T-cell (primary cell): ENCODE data around the gene IL17RA. TPM values are rescaled to one million over a fixed set of nuclear protein-coding genes. Genes with fewer than 3 reads are reported as not detected.

Experiments used
- ATAC-seq, 4 experiments: fragments of 200-7000 bp in 3 of 4; fragments of 150-1000 bp in 1 of 4; cut with Tn5 transposase; replicated peaks in 1 of 4; 1 replicate in 3 of 4; 2 replicates in 1 of 4; pipeline ENCODE4 v1.10.0; 2021; ENCODE audit warnings: moderate library complexity in 3 of 4, mild to moderate bottlenecking in 2 of 4, moderate number of reproducible peaks in 1 of 4
- CTCF ChIA-PET, 2 donors: fragments of 300-600 bp; sonication (Branson Sonifier 250); formaldehyde crosslinking; loops; one replicate each; lab custom pipeline; 2022; ENCODE audit warnings: antibody characterized with exemption in 2 of 2; lab: Charles Lee
- POLR2A ChIA-PET, 2 donors: fragments of 300-600 bp; sonication (Branson Sonifier 250); formaldehyde crosslinking; loops; one replicate each; lab custom pipeline; 2022; ENCODE audit warnings: antibody characterized with exemption in 2 of 2; lab: Charles Lee
- DNase-seq, 35 experiments: peaks; one replicate each; pipeline versions ENCODE4 v3.0.0 to v3.0.0-alpha.2; 2013 to 2023
- H3K27ac ChIP-seq: one replicate; pipeline ENCODE4 v1.5.1; 2013; ENCODE audit warnings: low read length
- H3K27me3 ChIP-seq, 2 experiments: replicated peaks in 1 of 2; 1 replicate in 1 of 2; 2 replicates in 1 of 2; pipeline versions ENCODE4 v1.6.1 to v1.7.0; 2013; ENCODE audit warnings: low read length in 1 of 2, mixed read lengths in 1 of 2; ENCODE audit not compliant: control insufficient read depth in 2 of 2, insufficient read depth in 2 of 2; ENCODE audit errors: extremely low read depth in 1 of 2
- H3K36me3 ChIP-seq, 2 donors: 1 replicate in 1 of 2; 2 replicates in 1 of 2; pipeline versions ENCODE4 v1.6.1 to v1.7.0; 2013; ENCODE audit warnings: low read length in 1 of 2; ENCODE audit not compliant: control insufficient read depth in 2 of 2, insufficient read depth in 1 of 2; ENCODE audit errors: extremely low read depth in 1 of 2
- H3K4me1 ChIP-seq, 2 experiments: 1 replicate in 1 of 2; 2 replicates in 1 of 2; pipeline versions ENCODE4 v1.6.1 to v1.7.0; 2013; ENCODE audit warnings: low read length in 2 of 2, mixed read lengths in 1 of 2; ENCODE audit not compliant: insufficient read depth in 2 of 2, control insufficient read depth in 1 of 2; ENCODE audit errors: extremely low read depth in 1 of 2
- H3K4me3 ChIP-seq, 2 donors: 1 replicate in 1 of 2; 2 replicates in 1 of 2; pipeline versions ENCODE4 v1.5.1 to v1.7.0; 2013; ENCODE audit warnings: mild to moderate bottlenecking in 2 of 2, low read length in 1 of 2, moderate library complexity in 1 of 2; ENCODE audit not compliant: control insufficient read depth in 1 of 2; ENCODE audit errors: extremely low read depth in 1 of 2
- H3K9me3 ChIP-seq: 2 replicates; pipeline ENCODE4 v1.7.0; 2013
- H3K27ac Mint-ChIP-seq, 2 donors: one replicate each; pipeline ENCODE4 v1.8.0; 2020 to 2021; ENCODE audit warnings: mild to moderate bottlenecking in 2 of 2, mixed read lengths in 2 of 2
- H3K27me3 Mint-ChIP-seq, 2 donors: one replicate each; pipeline ENCODE4 v1.8.0; 2021 to 2022; ENCODE audit warnings: mixed read lengths in 2 of 2
- H3K36me3 Mint-ChIP-seq: one replicate; pipeline ENCODE4 v1.8.0; 2021; ENCODE audit warnings: mixed read lengths
- H3K4me1 Mint-ChIP-seq, 3 donors: one replicate each; pipeline ENCODE4 v1.8.0; 2020 to 2022; ENCODE audit warnings: mixed read lengths in 3 of 3, mild to moderate bottlenecking in 1 of 3
- H3K4me3 Mint-ChIP-seq, 3 donors: one replicate each; pipeline ENCODE4 v1.8.0; 2020 to 2022; ENCODE audit warnings: mild to moderate bottlenecking in 3 of 3, mixed read lengths in 3 of 3, moderate library complexity in 3 of 3
- H3K9me3 Mint-ChIP-seq, 3 donors: one replicate each; pipeline ENCODE4 v1.8.0; 2020 to 2022; ENCODE audit warnings: mixed read lengths in 3 of 3
- WGBS: methylation state at CpG from one replicate; pipeline ENCODE4 v1.1.5; 2013; ENCODE audit warnings: missing lambda C conversion rate; ENCODE audit not compliant: insufficient coverage; 5-methylcytosine and 5-hydroxymethylcytosine counted together
- total RNA-seq, 35 experiments: library from RNA in 6 of 35; stranded (reverse) in 6 of 35; fragments of 120-200 nt in 1 of 35; gene quantifications; one replicate each; pipeline versions ENCODE4 v1.2.1 to v1.2.4 and lab custom pipeline; 2013 to 2026

IL17RA gene
- total RNA-seq, 5 donors from 2014 or later (not counting 1 experiment from before 2014, with no cell fraction given): 38.8 to 72.7 (median 61.8) TPM

- Mint-ChIP-seq H3K27ac (peak overlapping the region; percentile 39 to 71), H3K4me1 (peaks cover 94 to 97% (median 96%) of the 10 kb centered on the region in 3 donors), H3K4me3 (peak overlapping the region in 1 of 3 donors; percentile 77), H3K27me3 (no peaks in the 10 kb centered on the region), H3K36me3 (peaks cover 39% of the 10 kb centered on the region), H3K9me3 (no peaks in the 10 kb centered on the region)
- CTCF ChIA-PET: interaction anchor here in 1 of 2 donors (1.1 kb wide), 1 partner anchor 16 kb away, joined by 3 read pairs; no protein-coding TSS in a partner anchor
- Histone ChIP-seq H3K9me3 (no peaks in the 10 kb centered on the region), H3K27ac (no peak overlapping the region), H3K4me1 (peaks cover 73 to 77% of the 10 kb centered on the region in 2 experiments), H3K4me3 (no peak overlapping the region), H3K27me3 (no peaks in the 10 kb centered on the region), H3K36me3 (peaks cover 4 to 42% of the 10 kb centered on the region in 2 donors)
- DNase-seq (no peak), ATAC-seq (no peak)
- WGBS: 100% methylated on average over 1 of the region's 7 CpGs
- POLR2A ChIA-PET: interaction anchor here in 1 of 2 donors (0.6 kb wide), 1 partner anchor 18 kb away, joined by 22 read pairs; no protein-coding TSS in a partner anchor
Observed at GRCh38 chr22:17096071-17096470, 11.3 kb downstream of the IL17RA start.

- H3K36me3 ChIP-seq: peaks cover 4 to 52% of the 10 kb centered on the region in 2 donors
- Mint-ChIP-seq H3K4me3 (peak overlapping the region in 1 of 3 donors; percentile 77), H3K4me1 (peaks cover 94 to 97% (median 97%) of the 10 kb centered on the region in 3 donors), H3K9me3 (no peaks in the 10 kb centered on the region), H3K27ac (peak overlapping the region; percentile 92 to 94), H3K36me3 (peaks cover 46% of the 10 kb centered on the region), H3K27me3 (no peaks in the 10 kb centered on the region)
- ChIA-PET POLR2A (no interaction called here), CTCF (no interaction called here)
- ATAC-seq (no peak), DNase-seq (no peak)
- H3K27me3 ChIP-seq: no peaks in the 10 kb centered on the region
- no peak overlapping the region for H3K27ac ChIP-seq
- no peaks in the 10 kb centered on the region for H3K9me3 ChIP-seq
- 100% methylated on average over 2 of the region's 6 CpGs for WGBS
- peaks cover 75 to 81% of the 10 kb centered on the region in 2 experiments for H3K4me1 ChIP-seq
- no peak overlapping the region for H3K4me3 ChIP-seq
Observed at GRCh38 chr22:17097062-17097461, 12.3 kb downstream of the IL17RA start.

DNA sequence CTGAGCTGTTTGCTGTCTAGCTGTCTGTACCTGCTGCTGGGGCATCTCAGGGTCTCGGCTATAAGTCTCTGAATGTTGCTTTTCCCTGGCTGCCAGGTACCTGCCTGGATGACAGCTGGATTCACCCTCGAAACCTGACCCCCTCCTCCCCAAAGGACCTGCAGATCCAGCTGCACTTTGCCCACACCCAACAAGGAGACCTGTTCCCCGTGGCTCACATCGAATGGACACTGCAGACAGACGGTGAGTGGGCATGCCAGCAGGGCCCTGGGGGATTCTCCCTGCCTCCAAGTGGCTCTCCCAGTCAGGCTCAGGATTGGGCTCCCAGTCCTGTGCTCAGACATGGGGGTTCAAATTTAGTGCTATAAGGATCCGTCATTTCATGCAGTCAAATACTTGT, 12.9 kb downstream of the IL17RA start:
- H3K9me3 Mint-ChIP-seq: no peaks in the 10 kb centered on the region
- CTCF ChIA-PET: no interaction called here
- H3K4me1 Mint-ChIP-seq: peaks cover 93 to 96% (median 95%) of the 10 kb centered on the region in 3 donors
- POLR2A ChIA-PET: no interaction called here
- 86% methylated on average over 4 of the region's 6 CpGs for WGBS
- Histone ChIP-seq H3K4me3 (no peak overlapping the region), H3K9me3 (no peaks in the 10 kb centered on the region), H3K4me1 (peaks cover 77 to 85% of the 10 kb centered on the region in 2 experiments), H3K27ac (peak overlapping the region; percentile 35), H3K27me3 (no peaks in the 10 kb centered on the region), H3K36me3 (peaks cover 4 to 58% of the 10 kb centered on the region in 2 donors)
- peak overlapping the region in 1 of 3 donors; percentile 77 for H3K4me3 Mint-ChIP-seq
- H3K27me3 Mint-ChIP-seq: no peaks in the 10 kb centered on the region
- DNase-seq: no peak
- no peak for ATAC-seq
- peak overlapping the region; percentile 92 to 94 for H3K27ac Mint-ChIP-seq
- peaks cover 50% of the 10 kb centered on the region for H3K36me3 Mint-ChIP-seq

DNA sequence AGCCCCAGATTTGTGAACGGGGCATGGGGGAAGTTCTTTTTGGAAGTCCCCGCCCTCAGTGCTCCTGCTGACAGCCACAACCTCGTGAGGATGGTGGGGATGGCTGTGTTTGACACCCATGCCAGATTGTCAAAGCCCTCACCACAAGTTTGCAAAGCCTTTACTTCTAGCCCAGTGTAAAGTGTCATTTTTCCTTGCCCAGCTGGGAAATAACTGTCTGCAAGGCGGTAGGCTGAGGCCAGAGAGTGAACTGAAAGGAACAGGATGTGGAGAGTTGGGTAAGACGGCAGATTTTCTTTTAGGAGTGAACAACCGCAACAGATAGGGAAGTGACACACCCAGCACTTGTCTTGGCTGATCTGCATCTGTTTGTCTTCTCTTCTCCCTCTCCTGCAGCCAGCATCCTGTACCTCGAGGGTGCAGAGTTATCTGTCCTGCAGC, 13.6 kb downstream of the IL17RA start:
- Mint-ChIP-seq H3K4me3 (peak overlapping the region; percentile 63 to 77 (median 63)), H3K4me1 (peaks cover 91 to 93% (median 92%) of the 10 kb centered on the region in 3 donors), H3K36me3 (peaks cover 54% of the 10 kb centered on the region), H3K27ac (peak overlapping the region; percentile 92 to 94), H3K9me3 (no peaks in the 10 kb centered on the region), H3K27me3 (no peaks in the 10 kb centered on the region)
- peaks cover 9 to 65% of the 10 kb centered on the region in 2 donors for H3K36me3 ChIP-seq
- peak overlapping the region in 1 of 2 donors; percentile 25 for H3K4me3 ChIP-seq
- H3K27me3 ChIP-seq: no peaks in the 10 kb centered on the region
- POLR2A ChIA-PET: no interaction called here
- peak overlapping the region; percentile 35 for H3K27ac ChIP-seq
- H3K4me1 ChIP-seq: peaks cover 80 to 83% of the 10 kb centered on the region in 2 experiments
- CTCF ChIA-PET: no interaction called here
- WGBS: 0% methylated on average over 3 of the region's 7 CpGs
- H3K9me3 ChIP-seq: no peaks in the 10 kb centered on the region
- DNase-seq (peak in 14 of 35 experiments; percentile 20 to 63 (median 33)), ATAC-seq (peak; percentile 87 to 95 (median 90))

GRCh38 chr22:17100621-17101020, 15.8 kb downstream of the IL17RA start:
- peak overlapping the region; percentile 82 to 92 for H3K27ac Mint-ChIP-seq
- Histone ChIP-seq H3K27me3 (no peaks in the 10 kb centered on the region), H3K4me3 (no peak overlapping the region), H3K27ac (no peak overlapping the region), H3K36me3 (peaks cover 16 to 81% of the 10 kb centered on the region in 2 donors), H3K9me3 (no peaks in the 10 kb centered on the region), H3K4me1 (peaks cover 73 to 87% of the 10 kb centered on the region in 2 experiments)
- no peaks in the 10 kb centered on the region for H3K9me3 Mint-ChIP-seq
- POLR2A ChIA-PET: no interaction called here
- H3K4me3 Mint-ChIP-seq: peak overlapping the region in 1 of 3 donors; percentile 77
- no peak for DNase-seq
- ATAC-seq: no peak
- peaks cover 79 to 86% (median 84%) of the 10 kb centered on the region in 3 donors for H3K4me1 Mint-ChIP-seq
- CTCF ChIA-PET: no interaction called here
- 71% methylated on average over 5 of the region's 6 CpGs for WGBS
- H3K27me3 Mint-ChIP-seq: no peaks in the 10 kb centered on the region
- H3K36me3 Mint-ChIP-seq: peaks cover 59% of the 10 kb centered on the region

- Mint-ChIP-seq H3K36me3 (peaks cover 62% of the 10 kb centered on the region), H3K4me3 (peak overlapping the region in 1 of 3 donors; percentile 77), H3K9me3 (no peaks in the 10 kb centered on the region), H3K27me3 (no peaks in the 10 kb centered on the region), H3K27ac (peak overlapping the region; percentile 82 to 92), H3K4me1 (peaks cover 82 to 86% (median 86%) of the 10 kb centered on the region in 3 donors)
- H3K27me3 ChIP-seq: no peaks in the 10 kb centered on the region
- no peak overlapping the region for H3K27ac ChIP-seq
- H3K4me1 ChIP-seq: peaks cover 73 to 87% of the 10 kb centered on the region in 2 experiments
- peaks cover 21 to 86% of the 10 kb centered on the region in 2 donors for H3K36me3 ChIP-seq
- no peak for ATAC-seq
- no peak for DNase-seq
- ChIA-PET CTCF (interaction anchor here in 1 of 2 donors (0.5 kb wide), 1 partner anchor 112 kb away, joined by 5 read pairs; no protein-coding TSS in a partner anchor), POLR2A (no interaction called here)
- no peak overlapping the region for H3K4me3 ChIP-seq
- no peaks in the 10 kb centered on the region for H3K9me3 ChIP-seq
- WGBS: 85% methylated on average over 12 of the region's 14 CpGs
Observed at GRCh38 chr22:17101475-17102296, 16.9 kb downstream of the IL17RA start.
